HG03571 (cell line): Measurements from ENCODE around the gene ALDH1L2.

ENCODE experiments used
- ATAC-seq: cut with Tn5 transposase; IDR thresholded peaks from one replicate; pipeline ENCODE4 v1.9.1; 2021; ENCODE audit not compliant: unreplicated experiment

ALDH1L2 gene

DNA sequence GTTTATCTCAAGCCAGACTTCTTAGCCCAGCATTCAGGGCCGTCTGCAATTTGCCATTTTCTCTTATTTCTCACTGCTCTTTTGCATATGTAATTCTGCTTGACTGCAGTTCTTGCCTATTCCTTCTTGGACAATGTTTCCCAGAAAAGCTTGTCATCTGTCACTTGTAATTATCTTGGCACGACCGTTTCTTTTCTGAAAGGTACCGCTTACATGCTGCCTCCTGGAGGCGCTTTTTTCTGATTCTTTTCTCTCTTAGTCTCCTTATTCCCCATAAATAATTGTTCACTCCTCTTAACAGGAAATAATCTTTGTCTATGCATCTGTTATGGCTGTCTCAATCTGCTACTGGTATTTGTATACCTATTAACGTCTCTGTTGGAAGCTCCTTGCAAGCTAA, 1.2 kb upstream of the ALDH1L2 start:
- no peak for ATAC-seq

DNA sequence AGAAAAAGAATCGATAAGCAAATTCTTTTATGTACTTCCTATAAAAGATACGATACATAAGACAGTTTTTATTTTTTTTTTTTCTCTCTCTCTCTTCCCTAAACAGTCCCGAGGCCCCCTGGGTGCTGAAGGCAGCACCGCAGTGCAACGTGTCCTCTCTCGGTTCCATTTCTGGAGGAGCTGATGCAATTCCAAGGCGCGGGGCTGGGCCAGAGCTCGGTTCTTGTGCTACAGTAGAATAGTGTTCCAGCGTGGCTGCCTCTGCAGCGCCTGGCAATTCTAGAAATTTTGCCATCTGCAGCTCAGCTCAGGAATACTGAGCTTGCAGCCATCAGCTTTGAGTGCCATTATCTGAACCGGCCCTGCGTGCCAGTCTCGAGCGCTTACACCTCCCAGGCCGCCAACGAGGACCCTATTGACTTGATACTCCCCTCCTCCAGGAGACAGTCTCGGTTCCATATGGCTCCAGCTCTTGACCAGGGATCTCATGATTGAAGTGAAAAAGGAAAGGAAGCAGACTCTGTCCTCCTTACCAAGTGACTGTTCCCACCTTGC, 630 bp downstream of the ALDH1L2 start:
- ATAC-seq, result no peak

DNA sequence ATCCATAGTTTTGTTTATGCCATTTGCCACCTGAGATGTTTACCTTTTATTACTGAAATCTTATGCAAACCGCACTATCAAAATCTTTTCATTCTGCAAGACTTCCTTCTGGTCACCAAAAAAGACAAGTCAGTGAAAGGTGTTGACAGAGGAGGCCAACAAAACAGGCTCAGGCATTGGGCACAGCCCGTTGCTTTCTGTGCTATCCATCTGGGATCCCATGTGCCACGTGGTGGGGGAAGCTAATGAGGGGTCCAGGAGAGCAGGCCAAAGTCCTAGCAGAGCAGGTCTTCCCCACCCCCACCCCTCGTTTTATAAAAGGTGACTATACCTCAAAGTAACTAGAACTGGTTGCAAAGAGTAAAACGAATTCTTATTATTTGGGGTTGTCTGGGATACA, 1.2 kb downstream of the ALDH1L2 start:
- no peak for ATAC-seq

DNA sequence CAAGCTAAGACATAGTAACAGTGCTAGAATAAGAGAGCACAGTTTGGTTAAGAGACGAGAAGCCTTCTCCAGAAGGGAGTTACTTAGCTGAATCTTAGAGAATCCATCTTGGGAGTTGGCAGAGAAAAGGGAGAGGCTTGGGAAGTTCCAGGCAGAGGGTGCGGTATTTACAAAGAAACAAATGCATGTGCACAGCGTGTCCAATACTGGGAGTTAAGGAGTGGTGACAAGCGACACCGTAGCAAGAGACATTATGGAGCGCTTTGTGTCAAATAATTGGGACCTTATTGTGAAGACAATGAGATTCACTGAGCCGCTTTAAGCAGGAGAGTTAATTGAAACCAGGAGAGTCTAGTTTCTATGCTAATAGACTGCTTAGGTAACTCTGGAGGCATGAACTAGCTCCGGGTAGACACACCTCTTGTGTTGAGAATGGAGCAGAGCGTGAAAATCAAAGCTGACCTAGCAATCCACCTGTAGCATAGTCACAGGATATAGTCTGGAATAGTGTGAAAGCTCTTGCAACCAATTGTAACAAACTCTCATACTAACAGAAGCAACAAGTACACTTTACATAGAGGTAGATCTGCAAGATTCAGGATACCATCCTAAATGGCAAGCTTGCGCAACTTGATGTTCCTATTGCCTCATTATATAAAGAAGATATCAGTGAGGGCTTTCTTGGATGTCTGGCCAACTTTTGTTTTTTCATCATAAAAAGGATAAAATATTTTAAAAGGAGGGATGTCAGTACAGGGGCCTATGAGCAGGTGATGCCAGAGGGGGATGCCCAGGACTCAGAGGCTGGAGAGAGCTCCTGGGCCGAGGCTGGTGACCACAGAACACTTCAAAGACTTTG, 5.3 kb downstream of the ALDH1L2 start:
- ATAC-seq, result no peak

DNA sequence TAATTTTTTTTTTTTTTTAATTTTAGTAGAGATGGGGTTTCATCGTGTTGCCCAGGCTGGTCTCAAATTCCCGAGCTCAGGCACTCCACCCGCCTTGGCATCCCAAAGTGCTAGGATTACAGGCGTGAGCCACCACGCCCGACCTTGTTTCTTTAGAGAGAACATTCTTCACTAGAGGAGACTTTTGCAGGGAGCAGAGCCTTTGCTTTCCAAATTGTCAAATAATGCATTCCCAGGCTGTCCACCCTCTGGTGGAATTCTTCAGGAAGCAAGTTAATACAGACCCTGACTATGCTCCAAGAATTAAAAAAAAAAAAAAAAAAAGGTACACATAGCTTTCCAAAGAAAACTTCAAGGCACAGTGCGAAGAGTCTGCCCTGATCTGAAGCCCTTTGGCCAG, 6.8 kb downstream of the ALDH1L2 start:
- no peak for ATAC-seq

DNA sequence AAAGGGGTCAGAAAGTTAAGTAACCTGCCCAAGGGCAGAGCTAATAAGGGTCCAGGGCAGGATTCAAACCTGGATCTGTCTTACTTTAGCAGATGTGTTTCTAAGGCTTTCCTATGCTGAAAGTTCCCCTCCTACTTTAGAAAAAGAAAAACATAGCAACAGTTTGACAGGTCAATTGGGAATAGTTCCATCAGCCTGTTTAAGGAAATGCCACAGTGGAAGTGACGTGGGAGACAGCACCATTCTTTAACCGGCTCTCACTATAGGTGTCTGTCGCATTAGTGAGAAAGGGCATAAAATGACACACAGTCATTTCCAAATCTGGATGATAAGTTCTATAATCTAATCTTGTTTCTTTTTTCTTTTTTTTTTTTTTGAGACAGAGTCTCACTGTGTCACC, 7.3 kb downstream of the ALDH1L2 start:
- ATAC-seq, result no peak

DNA sequence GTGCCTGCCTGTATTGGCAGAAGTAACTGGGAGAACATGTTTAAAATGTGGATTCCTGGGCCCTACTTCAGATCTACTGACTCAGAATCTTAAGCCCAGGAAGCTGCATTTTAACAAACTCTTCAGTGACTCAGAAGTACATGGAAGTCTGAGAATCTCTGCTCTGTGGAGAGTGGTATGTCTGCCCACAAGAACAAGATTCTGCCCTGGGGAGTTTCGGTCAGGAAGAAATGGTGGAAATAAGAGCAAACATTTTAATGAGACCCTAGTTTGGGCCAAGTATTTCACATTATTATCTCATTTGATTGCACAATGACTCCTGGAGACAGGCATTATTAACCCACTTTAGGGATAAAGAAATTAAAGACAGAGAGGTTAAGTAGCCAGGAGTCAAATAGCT, 8.2 kb downstream of the ALDH1L2 start:
- no peak for ATAC-seq

DNA sequence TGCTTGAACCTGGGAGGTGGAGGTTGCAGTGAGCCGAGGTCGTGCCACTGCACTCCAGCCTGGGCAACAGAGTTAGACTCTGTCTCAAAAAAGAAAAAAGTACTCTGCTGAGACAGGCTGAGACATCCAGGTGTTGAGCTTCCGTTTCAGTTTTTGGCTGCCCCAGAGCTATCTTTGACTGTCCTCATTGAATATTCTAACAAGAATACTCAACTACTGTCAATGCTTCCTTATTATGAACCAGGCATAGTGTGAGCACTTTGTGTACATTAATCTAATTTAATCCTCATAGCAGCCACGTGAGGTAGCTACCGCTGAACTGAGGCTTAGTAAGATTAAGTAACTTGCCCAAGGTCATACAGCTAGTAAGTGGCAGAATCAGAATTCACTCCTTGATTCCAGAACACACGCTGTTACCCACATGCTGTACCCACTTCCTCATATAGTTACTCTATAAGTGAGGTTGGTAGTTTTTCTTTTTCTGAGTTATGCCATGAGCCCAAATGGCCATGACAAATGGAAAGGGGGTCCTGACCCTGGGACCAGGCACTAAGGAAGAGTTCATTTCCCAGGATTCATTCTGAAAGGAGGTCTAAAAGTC, 11.3 kb downstream of the ALDH1L2 start:
- ATAC-seq, result no peak

DNA sequence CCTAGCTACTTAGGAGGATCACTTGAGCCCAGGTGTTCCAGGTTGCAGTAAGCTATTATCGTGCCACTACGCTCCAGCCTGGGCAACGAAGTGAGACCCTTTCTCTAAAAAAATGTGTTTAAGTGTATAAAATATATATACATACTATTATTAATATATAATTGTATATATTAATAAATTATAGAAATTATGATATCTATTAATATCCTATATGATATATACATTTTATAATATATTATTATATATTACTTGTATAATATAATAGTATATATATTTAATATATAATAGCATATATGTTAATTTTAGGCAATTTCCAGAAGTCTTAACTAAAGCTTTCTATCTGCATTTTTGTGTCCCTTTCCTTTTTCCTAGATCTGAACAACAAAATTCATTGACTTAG, 12.3 kb downstream of the ALDH1L2 start:
- ATAC-seq, result no peak

DNA sequence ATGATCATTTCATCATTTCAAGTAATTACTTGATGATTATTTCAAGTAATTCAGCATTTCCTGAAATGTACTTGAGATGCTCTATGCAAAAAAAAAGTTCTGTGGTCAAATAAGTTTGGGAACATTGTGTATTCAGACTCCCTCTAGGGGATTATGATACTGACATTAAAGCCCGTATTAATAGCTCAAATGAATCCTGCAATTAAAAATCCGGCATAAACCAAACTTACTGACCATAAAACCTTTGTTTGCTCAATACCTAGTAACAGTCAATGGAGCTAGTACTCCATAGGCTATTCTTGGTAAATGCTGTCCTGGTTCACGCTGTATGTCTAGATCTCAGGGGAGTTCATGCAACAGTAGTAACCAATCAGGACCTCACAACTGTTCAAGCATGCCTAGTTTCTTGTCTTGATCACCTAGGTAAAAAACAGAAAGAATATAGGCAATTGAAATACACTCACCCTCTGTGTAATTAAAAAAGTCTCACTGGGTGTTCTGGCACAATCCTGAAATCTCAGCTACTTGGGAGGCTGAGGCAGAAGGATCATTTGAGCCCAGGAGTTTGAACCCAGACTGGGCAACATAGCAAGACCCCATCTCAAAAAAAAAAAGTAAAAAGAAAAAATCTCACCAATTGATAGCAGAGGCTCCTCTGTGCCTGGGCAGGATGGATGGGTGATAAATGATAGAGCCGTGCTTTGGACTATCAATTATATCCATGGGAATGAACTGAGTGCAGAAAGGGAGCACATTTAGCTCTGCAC, 14.1 kb downstream of the ALDH1L2 start:
- no peak for ATAC-seq

DNA sequence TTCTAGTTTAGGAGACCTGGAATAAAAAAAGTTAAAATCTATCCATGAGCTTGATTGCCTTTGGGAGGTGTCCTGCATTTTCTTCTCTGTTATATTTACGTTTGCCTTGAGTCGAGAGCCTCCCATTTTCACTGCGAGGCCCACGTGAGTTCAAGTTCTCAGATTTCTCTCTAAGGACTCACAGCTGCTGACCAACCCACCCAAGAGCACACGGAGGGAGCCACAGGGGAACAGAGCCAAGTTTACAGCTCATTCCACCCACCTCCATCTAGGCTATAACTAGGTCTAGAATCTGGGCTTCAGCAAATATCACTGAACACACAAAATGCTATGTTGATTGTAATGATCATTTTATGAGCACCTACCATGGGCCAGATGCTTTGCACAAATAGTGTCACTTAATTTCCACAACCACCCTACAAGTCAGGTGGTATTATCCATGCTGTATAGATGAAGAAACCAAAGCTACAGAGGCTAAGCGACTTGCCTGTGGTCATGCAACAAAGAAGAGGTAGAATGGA, 16.7 kb downstream of the ALDH1L2 start:
- no peak for ATAC-seq

DNA sequence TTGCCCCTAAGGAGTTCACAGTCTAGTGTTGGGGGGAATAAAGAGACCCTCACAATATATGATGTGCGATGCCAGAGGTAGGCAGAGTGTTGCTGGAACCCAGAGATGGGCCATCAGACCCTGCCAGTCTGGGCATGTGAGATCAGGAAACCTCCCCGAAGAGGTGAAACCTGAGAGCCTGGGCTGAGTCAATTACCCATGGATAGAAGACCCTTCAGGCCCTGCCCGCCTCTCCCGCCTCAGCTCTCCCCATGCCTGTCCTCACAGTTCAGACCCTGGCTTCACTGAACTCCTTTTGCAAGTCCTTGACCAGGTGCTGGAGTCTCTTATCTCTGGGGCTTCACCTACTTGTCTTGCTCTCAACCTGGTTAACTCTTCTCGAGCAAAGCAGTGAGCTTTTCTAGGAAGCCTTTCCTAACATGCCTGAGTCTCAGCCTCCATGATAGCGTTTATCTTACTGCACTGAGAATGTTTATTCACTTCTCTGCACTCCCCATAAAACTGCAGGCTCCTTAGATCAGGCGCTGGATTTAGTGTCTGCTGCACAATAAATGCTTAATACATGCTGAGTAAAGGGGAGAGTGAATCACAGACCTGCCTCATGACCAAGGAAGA, 19.6 kb downstream of the ALDH1L2 start:
- no peak for ATAC-seq

DNA sequence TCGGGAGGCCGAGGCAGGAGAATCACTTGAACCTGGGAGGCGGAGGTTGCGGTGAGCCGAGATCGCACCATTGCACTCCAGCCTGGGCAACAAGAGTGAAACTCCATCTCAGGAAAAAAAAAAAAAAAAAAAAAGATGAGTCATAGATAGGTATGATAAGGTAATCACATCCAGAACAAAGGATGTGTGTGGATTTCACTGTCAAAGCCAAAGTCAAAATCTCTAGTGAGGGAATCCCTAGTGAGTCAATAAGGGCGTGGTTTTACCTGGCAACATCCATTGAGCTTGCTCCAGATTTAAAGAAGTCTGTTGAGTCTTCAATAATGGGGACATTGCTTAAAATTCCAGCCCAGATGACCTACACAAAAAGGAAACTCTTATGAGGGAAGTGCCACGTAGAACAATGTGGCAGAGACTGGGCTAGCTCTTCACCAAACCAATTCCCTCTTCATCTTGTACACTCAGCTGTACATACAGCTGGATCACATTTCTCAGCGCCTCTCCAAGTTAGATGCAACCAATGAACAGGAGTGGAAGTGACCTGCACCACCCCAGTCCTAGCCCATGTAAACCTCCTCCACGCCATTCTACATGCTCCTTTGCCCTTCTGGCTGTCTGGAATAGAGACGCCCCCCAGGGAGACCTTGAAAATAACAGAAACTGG, 23.4 kb downstream of the ALDH1L2 start:
- ATAC-seq, result no peak

DNA sequence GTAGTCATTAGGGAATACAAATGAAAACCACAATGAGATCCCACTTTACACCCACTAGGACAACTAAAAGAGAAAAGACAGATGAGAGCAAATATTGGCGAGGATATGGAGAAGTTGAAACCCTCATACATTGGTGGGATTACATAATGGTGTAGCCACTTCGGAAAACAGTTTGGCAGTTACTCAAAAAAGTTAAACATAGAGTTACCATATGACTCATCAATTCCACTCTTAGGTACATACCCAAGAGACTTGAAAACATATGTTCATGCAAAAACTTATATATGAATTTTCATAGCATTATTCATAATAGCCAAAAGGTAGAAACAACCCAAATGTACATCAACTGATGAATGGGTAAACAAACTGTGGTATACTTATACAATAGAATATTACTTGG, 27.1 kb downstream of the ALDH1L2 start:
- ATAC-seq, result no peak

DNA sequence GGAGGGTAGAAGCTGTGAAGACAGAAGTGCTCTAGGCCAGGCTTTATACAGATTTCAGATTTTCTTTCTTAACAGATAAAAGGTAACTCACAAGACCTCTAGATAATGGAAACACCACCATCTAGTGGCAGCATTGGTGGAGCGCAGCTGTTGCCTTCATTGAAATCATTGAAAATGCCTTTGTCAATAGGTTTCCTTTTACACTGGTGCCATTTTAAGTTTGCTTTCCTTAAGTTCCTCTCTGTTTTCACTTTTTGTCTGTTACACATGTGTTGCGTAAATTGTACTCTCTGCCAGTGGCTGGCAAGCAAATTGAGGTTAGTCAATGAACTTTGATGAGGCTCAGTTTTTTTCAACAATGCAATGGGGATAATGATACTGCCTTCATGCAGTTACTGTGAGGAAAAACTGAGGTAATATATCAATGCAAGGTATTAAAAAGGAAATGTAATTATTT, 31.1 kb downstream of the ALDH1L2 start:
- ATAC-seq, result peak; percentile 83

DNA sequence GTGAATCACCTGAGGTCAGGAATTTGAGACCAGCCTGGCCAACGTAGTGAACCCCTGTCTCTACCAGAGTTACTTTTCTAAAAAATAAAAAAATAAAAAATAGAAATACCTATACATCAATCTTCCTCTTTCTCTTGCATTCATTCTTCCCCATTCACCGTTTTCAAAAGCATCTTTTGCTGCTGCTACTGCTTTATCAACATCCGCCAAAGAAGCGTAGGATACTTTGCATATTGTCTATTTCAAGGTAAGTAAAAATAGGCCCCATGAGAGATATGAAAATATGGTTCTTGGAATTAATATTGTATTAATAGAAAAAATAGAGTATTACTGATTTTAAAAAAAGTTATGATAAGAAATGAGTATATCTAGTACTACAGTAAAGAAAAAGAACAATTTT, 32.3 kb downstream of the ALDH1L2 start:
- ATAC-seq, result no peak

DNA sequence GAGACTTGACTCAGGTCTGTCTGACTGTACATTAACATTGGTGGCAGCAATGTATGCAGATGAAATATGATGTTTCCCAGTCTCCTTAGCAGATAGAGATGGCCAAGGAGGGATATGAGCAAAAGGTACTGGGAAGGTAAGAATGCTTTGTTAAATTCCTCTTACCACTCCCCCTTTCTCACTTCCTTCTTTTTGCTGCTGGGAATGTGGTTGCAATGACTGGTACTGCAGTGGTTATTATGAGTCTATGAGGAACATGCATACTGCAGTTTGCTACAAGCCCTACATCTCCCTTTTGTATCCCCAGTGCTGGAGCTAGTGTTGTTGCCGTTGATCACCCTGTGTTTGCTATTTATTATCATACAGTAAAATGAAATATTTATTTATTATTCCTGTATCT, 35.9 kb downstream of the ALDH1L2 start:
- ATAC-seq, result no peak

DNA sequence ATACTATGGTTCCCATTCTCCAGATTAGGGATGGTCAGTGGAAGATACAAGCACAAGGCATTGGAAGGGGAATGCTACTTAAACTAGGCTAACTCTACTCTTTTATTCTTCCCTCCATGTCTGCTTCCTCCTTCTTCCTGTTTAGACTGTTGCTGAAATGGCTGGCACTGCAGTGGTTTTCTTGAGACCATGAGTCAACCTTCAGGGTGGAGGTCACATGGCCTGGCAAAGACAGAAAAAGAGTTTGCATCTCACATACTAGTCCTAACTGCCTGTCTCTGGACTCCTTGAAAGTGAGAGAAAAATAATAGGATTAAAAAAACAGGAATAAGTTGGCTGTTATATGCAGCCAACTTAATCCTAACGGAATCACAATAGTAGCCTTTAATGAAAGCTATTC, 37.0 kb downstream of the ALDH1L2 start:
- no peak for ATAC-seq

DNA sequence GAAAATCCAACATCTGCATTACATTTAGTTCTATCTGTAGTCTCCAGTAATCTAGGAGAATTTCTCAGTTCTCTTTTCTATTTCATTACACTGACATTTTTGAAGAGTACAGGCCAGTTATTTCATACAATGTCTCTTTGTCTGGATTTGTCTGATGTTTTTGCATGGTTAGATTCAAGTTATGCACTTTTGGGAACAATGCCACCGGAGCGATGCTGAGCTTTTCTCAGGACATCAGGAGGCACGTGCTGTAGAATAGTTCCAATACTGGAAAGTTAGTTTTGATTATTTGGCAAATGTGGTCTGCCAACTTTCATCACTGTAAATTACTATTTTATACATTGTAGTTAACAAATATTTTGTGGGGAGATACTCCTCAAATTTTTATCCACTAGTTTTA, 43.1 kb downstream of the ALDH1L2 start:
- no peak for ATAC-seq

DNA sequence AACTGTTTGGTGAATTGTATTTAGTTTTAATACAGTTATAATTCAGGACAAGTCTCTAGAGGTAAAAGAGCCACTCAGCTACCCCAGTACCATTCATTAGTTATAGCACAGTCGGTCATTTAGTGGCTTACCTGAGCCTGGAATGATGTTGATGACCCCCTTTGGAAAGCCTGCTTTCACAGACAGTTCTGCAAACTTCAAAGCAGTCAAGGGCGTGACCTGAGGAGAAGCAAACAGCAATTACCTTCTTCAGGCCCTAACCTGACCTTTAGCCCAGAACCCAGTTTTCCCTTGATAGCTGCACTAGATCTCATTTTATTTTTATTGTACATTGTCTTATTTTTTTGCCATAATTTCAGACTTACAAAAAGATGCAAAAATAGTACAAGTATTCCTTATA, 43.8 kb downstream of the ALDH1L2 start:
- no peak for ATAC-seq
